Choroid plexus epithelial cell (primary cell): ENCODE data around the gene PCED1B.
"Not testable (repeated sequence)": the region's sequence is repeated elsewhere in the genome, so short reads cannot be mapped to it uniquely, and the experiment has no call there.

Experiments
- DNase-seq: peaks from one replicate; pipeline ENCODE4 v3.0.0-alpha.2; 2010; ENCODE audit warnings: low read depth
- H3K4me3 ChIP-seq: 2 replicates; pipeline ENCODE4 v1.5.1; 2011; ENCODE audit warnings: low read depth, mild to moderate bottlenecking, control low read depth, low read length, moderate library complexity
- CTCF ChIP-seq: conservative IDR thresholded peaks from 2 replicates; pipeline ENCODE4 v1.5.1; 2011; ENCODE audit warnings: low read depth, mild to moderate bottlenecking, control low read depth, inconsistent platforms, low read length, moderate library complexity

The PCED1B gene

GRCh38 chr12:47209014-47209413 lies 129.6 kb downstream of the PCED1B start:
- DNase-seq: no peak
- H3K4me3 ChIP-seq: no peak overlapping the region
- no peak for TF ChIP-seq CTCF

- H3K4me3 ChIP-seq: no peak overlapping the region
- TF ChIP-seq CTCF: no peak
- no peak for DNase-seq
Observed at GRCh38 chr12:47210776-47211175, 131.4 kb downstream of the PCED1B start.

- TF ChIP-seq CTCF: no peak
- H3K4me3 ChIP-seq: no peak overlapping the region
- DNase-seq: no peak
Observed at GRCh38 chr12:47212701-47213039, 133.2 kb downstream of the PCED1B start.

GRCh38 chr12:47213396-47213795 lies 134.0 kb downstream of the PCED1B start:
- no peak for DNase-seq
- H3K4me3 ChIP-seq: no peak overlapping the region
- no peak for TF ChIP-seq CTCF

- no peak overlapping the region for H3K4me3 ChIP-seq
- DNase-seq: no peak
- TF ChIP-seq CTCF: no peak
Observed at GRCh38 chr12:47214001-47214619, 134.7 kb downstream of the PCED1B start.

GRCh38 chr12:47214771-47215170 lies 135.3 kb downstream of the PCED1B start:
- no peak for TF ChIP-seq CTCF
- no peak overlapping the region for H3K4me3 ChIP-seq

GRCh38 chr12:47216150-47216677 lies 136.8 kb downstream of the PCED1B start:
- no peak overlapping the region for H3K4me3 ChIP-seq

More at GRCh38 chr12:47214771-47215170, 135.3 kb downstream of the PCED1B start:
- DNase-seq: no peak

GRCh38 chr12:47217595-47217869 lies 138.1 kb downstream of the PCED1B start:
- H3K4me3 ChIP-seq, DNase-seq: not testable (repeated sequence)

More at GRCh38 chr12:47216150-47216677, 136.8 kb downstream of the PCED1B start:
- no peak for DNase-seq
- TF ChIP-seq CTCF: no peak
